Left colon (tissue), 2 donors: ENCODE data around the gene CORO7. TPM values are rescaled to one million over a fixed set of nuclear protein-coding genes. Genes with fewer than 3 reads are reported as not detected.
"Not testable (repeated sequence)": the region's sequence is repeated elsewhere in the genome, so short reads cannot be mapped to it uniquely, and the experiment has no call there.

Experiments
- ATAC-seq: fragments of 200-7000 bp; cut with Tn5 transposase; one replicate; pipeline ENCODE4 v1.9.1; 2020; ENCODE audit warnings: mild to moderate bottlenecking, moderate library complexity
- DNase-seq, 2 donors: peaks; one replicate each; pipeline ENCODE4 v3.0.0-alpha.2; 2020
- intact Hi-C, 2 donors: fragments of 100-400 bp; cut with DNase I in 1 of 2; cut with micrococcal nuclease in 1 of 2; formaldehyde crosslinking; loops; one replicate each; pipeline versions ENCODE4 v1.11.2 to v1.14.0; 2022; cut with DNase I, micrococcal nuclease
- total RNA-seq, 2 donors: library from RNA; stranded (reverse); fragmentation: NEBNext Ultra II Directional; extraction: Animal tissue kit (Norgen Biotek cat#: 25700); gene quantifications; one replicate each; pipeline ENCODE4 v1.2.1, GENCODE V29; 2021
- donor health status: DM: no; HTN: no; CAD: no.
- donor health status: DM: yes; HTN: yes; CAD: no.

CORO7 gene
- total RNA-seq, 2 donors from 2014 or later = 43.9 to 48.0 TPM

GRCh38 chr16:4349332-4349731 lies 67.1 kb downstream of the CORO7 start:
- ATAC-seq (no peak), DNase-seq (no peak)
- intact Hi-C loops = no loop called here

- ATAC-seq (no peak), DNase-seq (no peak)
- intact Hi-C loops = no loop called here
Observed at GRCh38 chr16:4347765-4348509, 68.5 kb downstream of the CORO7 start.

GRCh38 chr16:4347010-4347409 lies 69.4 kb downstream of the CORO7 start:
- intact Hi-C loops = no loop called here
- ATAC-seq (no peak), DNase-seq (no peak)

GRCh38 chr16:4345836-4346781 lies 70.3 kb downstream of the CORO7 start:
- intact Hi-C loops = no loop called here
- DNase-seq (no peak), ATAC-seq (peak; percentile 23)

GRCh38 chr16:4344983-4345835 lies 71.2 kb downstream of the CORO7 start:
- intact Hi-C loops = no loop called here
- no peak for DNase-seq
- ATAC-seq = no peak

DNA sequence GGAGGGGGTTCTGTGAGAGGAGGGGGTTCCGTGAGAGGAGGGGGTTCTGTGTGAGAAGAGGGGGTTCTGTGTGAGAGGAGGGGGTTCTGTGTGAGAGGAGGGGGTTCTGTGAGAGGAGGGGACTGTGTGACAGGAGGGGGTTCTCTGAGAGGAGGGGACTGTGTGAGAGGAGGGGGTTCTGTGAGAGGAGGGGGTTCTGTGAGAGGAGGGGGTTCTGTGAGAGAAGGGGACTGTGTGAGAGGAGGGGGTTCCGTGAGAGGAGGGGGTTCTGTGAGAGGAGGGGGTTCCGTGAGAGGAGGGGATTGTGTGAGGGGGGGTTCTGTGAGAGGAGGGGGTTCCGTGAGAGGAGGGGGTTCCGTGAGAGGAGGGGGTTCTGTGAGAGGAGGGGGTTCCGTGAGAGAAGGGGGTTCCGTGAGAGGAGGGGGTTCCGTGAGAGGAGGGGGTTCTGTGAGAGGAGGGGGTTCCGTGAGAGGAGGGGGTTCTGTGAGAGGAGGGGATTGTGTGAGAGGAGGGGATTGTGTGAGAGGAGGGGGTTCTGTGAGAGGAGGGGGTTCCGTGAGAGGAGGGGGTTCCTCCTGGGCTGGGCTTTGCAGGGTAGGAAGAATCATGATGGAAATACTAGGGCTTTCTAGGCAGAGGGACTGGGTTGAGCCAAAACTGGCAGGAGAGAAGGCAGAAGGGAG lies 72.0 kb downstream of the CORO7 start:
- ATAC-seq, intact Hi-C loops, DNase-seq: not testable (repeated sequence)

- intact Hi-C loops = no loop called here
- no peak for ATAC-seq
- no peak for DNase-seq
Observed at GRCh38 chr16:4342866-4343744, 73.3 kb downstream of the CORO7 start.

DNA sequence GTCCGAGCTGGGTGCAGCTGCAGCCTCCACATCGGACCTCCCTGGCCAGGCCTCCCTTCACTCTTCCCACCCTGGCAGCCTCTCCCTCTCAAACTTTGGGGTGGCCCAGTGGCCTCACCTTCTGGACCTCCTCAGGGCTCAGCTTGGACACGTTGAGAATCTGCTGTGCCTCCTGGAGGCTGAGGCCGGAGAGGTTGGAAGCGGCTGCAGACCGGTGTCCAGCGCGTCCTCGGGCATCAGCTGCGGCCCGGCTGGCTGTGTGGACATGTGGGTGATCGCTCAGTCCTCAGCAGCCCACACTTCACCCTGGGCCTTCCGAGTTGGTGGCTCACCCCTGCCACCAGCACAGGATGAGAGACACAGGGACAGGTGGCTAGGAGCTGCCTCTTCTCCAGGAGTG lies 75.1 kb downstream of the CORO7 start:
- no peak for DNase-seq
- ATAC-seq = no peak
- intact Hi-C loops = no loop called here

DNA sequence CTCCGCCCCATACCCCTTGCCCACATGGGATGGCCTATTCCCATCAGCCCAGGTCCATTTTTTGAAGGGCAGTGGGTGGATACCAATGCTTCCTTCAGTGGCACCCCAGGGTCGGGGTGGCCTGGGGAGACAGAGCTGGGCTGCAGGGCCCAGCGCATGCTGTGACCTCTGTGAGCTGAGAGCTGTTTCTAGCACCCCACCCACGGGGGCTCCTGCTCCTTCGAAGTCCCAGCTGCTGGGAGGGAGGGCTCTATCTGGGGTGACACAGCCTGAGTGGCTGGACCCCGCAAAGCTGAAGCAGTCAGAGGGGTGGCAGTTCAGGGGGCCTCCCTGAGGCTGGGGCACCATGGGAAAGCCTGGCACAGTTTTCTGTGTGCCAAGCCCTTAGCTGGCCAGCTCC lies 76.0 kb downstream of the CORO7 start:
- intact Hi-C loops = no loop called here
- no peak for ATAC-seq
- no peak for DNase-seq

DNA sequence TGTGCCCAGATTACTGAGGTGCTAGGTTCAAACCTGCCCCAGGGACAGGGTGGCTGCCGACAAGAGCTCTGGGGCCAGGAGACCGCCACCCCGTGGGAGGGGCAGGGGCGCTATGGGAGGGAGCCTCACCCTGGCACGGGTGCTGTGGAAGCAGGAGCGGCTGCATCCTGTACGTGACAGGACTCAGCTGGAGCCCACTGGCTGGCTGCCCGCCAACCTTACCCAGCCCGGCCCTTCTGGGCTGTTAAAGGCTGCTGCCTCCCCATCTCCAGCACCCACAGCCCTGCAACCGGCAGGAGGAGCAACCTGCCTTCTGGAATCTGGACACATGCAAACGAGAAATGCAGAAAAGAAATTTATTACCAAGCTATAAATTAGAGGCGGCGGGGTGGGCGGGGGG lies 76.5 kb downstream of the CORO7 start:
- intact Hi-C loops = loop anchor here in 1 of 2 donors (10.0 kb wide), 1 partner anchor 135 kb away; no protein-coding TSS in a partner anchor
- peak in 1 of 2 donors; percentile 36 for DNase-seq
- ATAC-seq = peak; percentile 16

- intact Hi-C loops = loop anchor here in 1 of 2 donors (10.0 kb wide), 1 partner anchor 135 kb away; no protein-coding TSS in a partner anchor
- DNase-seq (no peak), ATAC-seq (no peak)
Observed at GRCh38 chr16:4339455-4339854, 76.9 kb downstream of the CORO7 start.

DNA sequence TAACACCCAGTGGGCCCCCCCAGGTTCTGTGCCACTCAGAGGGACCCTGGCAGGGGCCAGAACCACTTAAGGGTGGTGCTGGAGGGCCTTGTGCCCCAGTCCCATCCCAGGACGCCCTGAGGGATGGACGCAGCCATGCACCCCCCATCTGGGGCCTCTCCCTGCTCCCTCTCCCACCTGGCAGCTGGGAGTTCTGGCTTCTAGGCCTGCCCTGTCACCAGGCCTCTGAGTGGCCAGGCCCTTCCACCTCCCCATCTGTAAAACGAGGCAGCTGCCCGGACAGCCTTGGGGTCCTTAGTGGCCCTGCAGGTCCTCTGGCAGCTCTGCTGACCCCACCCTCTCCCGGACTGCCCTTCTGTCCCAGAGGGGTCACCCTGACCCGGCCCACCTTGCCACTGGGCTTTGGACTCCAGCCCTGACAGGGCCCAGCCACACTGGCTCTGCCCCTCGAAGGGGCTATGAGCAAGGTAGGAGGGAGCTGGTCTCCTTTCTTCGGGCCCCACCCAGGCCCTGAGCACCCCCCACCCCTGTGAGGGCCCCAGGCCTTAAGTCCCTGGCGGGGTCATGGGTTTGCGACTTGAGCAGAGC lies 77.6 kb downstream of the CORO7 start:
- ATAC-seq (peak; percentile 7), DNase-seq (no peak)
- intact Hi-C loops = loop anchor here in 1 of 2 donors (10.0 kb wide), 1 partner anchor 134 kb away; no protein-coding TSS in a partner anchor

DNA sequence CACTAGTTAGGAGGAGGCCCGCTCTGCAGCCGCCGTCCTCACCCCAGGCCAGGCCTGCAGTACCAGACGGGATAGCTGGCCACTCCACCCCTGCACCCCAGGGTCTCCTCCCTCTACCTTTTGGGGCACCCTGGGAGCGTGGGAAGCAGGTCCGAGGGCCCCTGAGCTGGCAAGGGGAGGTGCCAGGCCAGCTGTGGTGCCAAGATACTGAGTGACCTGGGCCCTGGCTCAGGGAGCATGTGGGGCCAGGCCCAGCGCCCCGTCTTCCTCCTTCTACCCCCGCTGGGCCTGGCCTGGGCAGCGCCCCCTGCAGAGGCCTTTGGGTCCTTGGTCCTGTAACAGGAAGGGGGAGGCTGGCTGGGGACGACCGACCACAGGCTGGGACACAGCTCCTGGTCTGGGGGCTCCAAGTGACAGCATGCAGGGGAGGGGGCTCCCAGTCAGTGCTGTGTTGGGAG lies 78.2 kb downstream of the CORO7 start:
- ATAC-seq (no peak), DNase-seq (no peak)
- intact Hi-C loops = loop anchor here in 1 of 2 donors (10.0 kb wide), 1 partner anchor 133 kb away; no protein-coding TSS in a partner anchor

- ATAC-seq (no peak), DNase-seq (no peak)
- intact Hi-C loops = loop anchor here in 1 of 2 donors (10.0 kb wide), 1 partner anchor 133 kb away; no protein-coding TSS in a partner anchor
Observed at GRCh38 chr16:4337540-4338088, 78.8 kb downstream of the CORO7 start.

GRCh38 chr16:4336701-4337539 lies 79.5 kb downstream of the CORO7 start:
- DNase-seq (no peak), ATAC-seq (no peak)
- intact Hi-C loops = loop anchor here in 1 of 2 donors (10.0 kb wide), 1 partner anchor 132 kb away; no protein-coding TSS in a partner anchor
